Caki2 (cell line): ENCODE measurements around the gene DEFB132. TPM values are rescaled to one million over a fixed set of nuclear protein-coding genes. Genes with fewer than 3 reads are reported as not detected.
"Not testable (repeated sequence)": the region's sequence is repeated elsewhere in the genome, so short reads cannot be mapped to it uniquely, and the experiment has no call there.

Experiments used
- DNase-seq: peaks from one replicate; pipeline ENCODE4 v3.0.0-alpha.2; 2015; ENCODE audit warnings: low read depth
- in situ Hi-C: cut with HindIII; loops from 2 replicates; pipeline ENCODE4 v1.10.0; 2016; ENCODE audit warnings: low sequenced_read_pairs, low pct_unique_long_range_greater_than_20kb, mixed read lengths
- total RNA-seq: library from RNA; depleted of rRNA; stranded (reverse); fragments of >200 nt; shearing (Covaris generic); gene quantifications from 2 replicates; pipeline ENCODE4 v1.2.3, GENCODE V29; 2014; ENCODE audit warnings: low replicate concordance; rRNA removed

The DEFB132 gene
- total RNA-seq = not detected in 2 replicates

GRCh38 chr20:257419-257818 is at the start of gene DEFB132:
DEFB132 (plus strand) TSS chr20:257724; CDS start chr20:257779, 55 bp downstream.
- DNase-seq = no peak
- in situ Hi-C loops = no loop called here

- DNase-seq = peak; percentile 42
- in situ Hi-C loops = no loop called here
Measured at GRCh38 chr20:208942-209566, 48.5 kb upstream of the DEFB132 start.

- in situ Hi-C loops = no loop called here
Measured at GRCh38 chr20:210809-211502, 46.6 kb upstream of the DEFB132 start.

GRCh38 chr20:214383-214782 is 43.1 kb upstream of the DEFB132 start:
- DNase-seq = no peak
- in situ Hi-C loops = no loop called here

More at GRCh38 chr20:210809-211502, 46.6 kb upstream of the DEFB132 start:
- DNase-seq = no peak

GRCh38 chr20:215796-216195 is 41.7 kb upstream of the DEFB132 start:
- DNase-seq = no peak
- in situ Hi-C loops = no loop called here

- DNase-seq = no peak
- in situ Hi-C loops = no loop called here
Measured at GRCh38 chr20:217266-217665, 40.3 kb upstream of the DEFB132 start.

GRCh38 chr20:219290-220115 is 38.0 kb upstream of the DEFB132 start:
- peak; percentile 16 for DNase-seq
- in situ Hi-C loops = no loop called here

GRCh38 chr20:221258-221830 is 36.2 kb upstream of the DEFB132 start:
- DNase-seq = no peak
- in situ Hi-C loops = no loop called here

- in situ Hi-C loops = not testable (repeated sequence)
Measured at GRCh38 chr20:225879-226278, 31.6 kb upstream of the DEFB132 start.

GRCh38 chr20:226958-227357 is 30.6 kb upstream of the DEFB132 start, which contains the start of gene DEFB129:
DEFB129 (plus strand) TSS chr20:227258; CDS start chr20:227289, 31 bp downstream.
- in situ Hi-C loops = no loop called here
- DNase-seq = no peak

More at GRCh38 chr20:225879-226278, 31.6 kb upstream of the DEFB132 start:
- not testable (repeated sequence) for DNase-seq

GRCh38 chr20:227439-228105 is 30.0 kb upstream of the DEFB132 start:
- in situ Hi-C loops = no loop called here

GRCh38 chr20:235891-236290 is 21.6 kb upstream of the DEFB132 start:
- in situ Hi-C loops = no loop called here
- no peak for DNase-seq

More at GRCh38 chr20:227439-228105, 30.0 kb upstream of the DEFB132 start:
- DNase-seq = no peak

GRCh38 chr20:237489-237888 is 20.0 kb upstream of the DEFB132 start:
- no peak for DNase-seq
- in situ Hi-C loops = no loop called here

- in situ Hi-C loops = no loop called here
- no peak for DNase-seq
Measured at GRCh38 chr20:237929-238328, 19.6 kb upstream of the DEFB132 start.

GRCh38 chr20:242905-243304 is 14.6 kb upstream of the DEFB132 start:
- DNase-seq = no peak

GRCh38 chr20:251354-251753 is 6.2 kb upstream of the DEFB132 start:
- in situ Hi-C loops = no loop called here
- DNase-seq = no peak

More at GRCh38 chr20:242905-243304, 14.6 kb upstream of the DEFB132 start:
- in situ Hi-C loops = no loop called here

GRCh38 chr20:252801-253200 is 4.7 kb upstream of the DEFB132 start:
- no peak for DNase-seq
- in situ Hi-C loops = no loop called here

GRCh38 chr20:253447-253846 is 4.1 kb upstream of the DEFB132 start:
- in situ Hi-C loops, DNase-seq: not testable (repeated sequence)
